Forelimb muscle (tissue), 1 donor: ENCODE data around the gene KCNIP4. TPM values are rescaled to one million over a fixed set of nuclear protein-coding genes. Genes with fewer than 3 reads are reported as not detected.
"Not testable (repeated sequence)": the region's sequence is repeated elsewhere in the genome, so short reads cannot be mapped to it uniquely, and the experiment has no call there.

ENCODE experiments used
- DNase-seq: peaks from one replicate; pipeline ENCODE4 v3.0.0-alpha.2; 2013; ENCODE audit warnings: low read depth
- polyA plus RNA-seq: library from polyadenylated mRNA; unstranded; fragments of 120-200 nt; gene quantifications from one replicate; pipeline ENCODE4 v1.2.1, GENCODE V29; 2013; ENCODE audit not compliant: insufficient read length

The KCNIP4 gene
- polyA plus RNA-seq, 1 donor = 0.97 TPM

DNA sequence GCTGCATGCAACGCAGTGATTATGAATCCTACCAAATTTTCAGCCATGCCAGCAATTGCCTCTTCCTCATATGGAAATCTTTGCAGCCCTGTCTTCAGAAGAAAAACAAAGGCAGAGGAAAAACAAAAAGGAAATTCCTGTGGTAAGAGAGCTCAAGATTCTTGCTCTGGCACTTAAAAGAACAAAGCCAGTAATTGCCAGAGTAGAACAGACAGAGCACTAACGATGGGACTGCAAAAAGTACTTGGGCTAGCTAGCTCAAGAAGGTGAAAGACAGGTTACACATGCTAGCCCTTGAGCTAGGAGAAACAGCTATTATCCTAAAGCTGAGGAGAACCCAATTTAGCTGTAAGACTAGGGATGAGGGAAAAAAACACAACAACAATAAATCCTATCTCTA is 582.3 kb downstream of the KCNIP4 start:
- no peak for DNase-seq

GRCh38 chr4:21363701-21364100 is 584.9 kb downstream of the KCNIP4 start:
- no peak for DNase-seq

- not testable (repeated sequence) for DNase-seq
These were observed 596.2 kb downstream of the KCNIP4 start for GRCh38 chr4:21352354-21352753.

- DNase-seq = no peak
These were observed 601.4 kb downstream of the KCNIP4 start for GRCh38 chr4:21347142-21347541.

DNA sequence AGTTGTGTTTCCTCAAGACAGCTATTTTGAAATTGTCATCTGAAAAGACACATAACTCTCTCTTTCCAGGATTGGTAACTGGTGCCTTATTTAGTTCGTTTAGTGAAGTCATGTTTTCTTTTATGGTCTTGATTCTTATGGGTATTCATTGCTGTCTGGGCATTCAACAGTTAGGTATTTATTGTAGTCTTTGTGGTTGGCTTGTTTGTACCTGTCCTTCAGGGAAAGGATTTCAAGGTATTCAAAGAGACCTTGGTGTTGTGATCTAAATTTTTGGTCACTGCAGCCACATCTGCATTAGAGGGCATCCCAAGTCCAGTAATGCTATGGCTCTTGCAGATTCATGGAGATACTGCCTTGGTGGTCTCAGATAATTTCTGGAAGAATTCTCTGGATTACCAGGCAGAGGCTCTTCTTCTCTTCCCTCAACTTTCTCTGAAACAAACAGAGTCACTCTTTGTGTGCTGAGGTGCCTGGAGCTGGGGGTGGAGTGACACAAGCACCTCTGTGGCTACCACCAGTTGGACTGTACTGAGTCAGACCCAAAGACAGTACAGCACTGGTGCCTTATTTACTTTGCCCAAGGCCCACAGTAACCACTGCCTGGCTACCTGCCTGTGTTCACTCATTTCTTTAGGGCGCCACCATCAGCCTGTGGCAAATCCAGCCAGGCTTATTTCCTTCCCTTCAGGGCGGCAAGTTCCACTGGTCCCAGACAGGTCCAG is 620.4 kb downstream of the KCNIP4 start:
- DNase-seq = no peak

GRCh38 chr4:21320034-21320433 is 628.5 kb downstream of the KCNIP4 start:
- DNase-seq = no peak

DNA sequence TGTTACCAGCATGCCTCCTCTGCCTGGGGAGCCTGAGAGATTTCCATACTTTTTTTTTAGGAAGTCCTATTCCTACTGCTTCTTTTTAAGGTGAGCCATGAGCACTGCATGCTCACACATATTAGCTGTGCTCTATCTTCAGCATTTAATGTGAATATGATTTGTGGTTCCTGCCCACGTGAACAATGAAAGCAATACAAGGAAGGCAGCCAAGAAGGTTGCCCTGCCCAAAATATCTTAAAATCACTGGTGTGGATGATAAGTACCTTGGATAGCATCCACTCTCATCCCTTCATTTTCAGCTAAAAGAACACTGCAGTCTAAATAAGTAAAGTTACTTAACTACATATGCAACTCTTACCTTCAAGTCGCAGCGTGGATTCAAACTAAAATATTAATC is 640.9 kb downstream of the KCNIP4 start:
- no peak for DNase-seq

- no peak for DNase-seq
These were observed 644.1 kb downstream of the KCNIP4 start for GRCh38 chr4:21304540-21304887.

- no peak for DNase-seq
These were observed 658.0 kb downstream of the KCNIP4 start for GRCh38 chr4:21290562-21290961.

DNA sequence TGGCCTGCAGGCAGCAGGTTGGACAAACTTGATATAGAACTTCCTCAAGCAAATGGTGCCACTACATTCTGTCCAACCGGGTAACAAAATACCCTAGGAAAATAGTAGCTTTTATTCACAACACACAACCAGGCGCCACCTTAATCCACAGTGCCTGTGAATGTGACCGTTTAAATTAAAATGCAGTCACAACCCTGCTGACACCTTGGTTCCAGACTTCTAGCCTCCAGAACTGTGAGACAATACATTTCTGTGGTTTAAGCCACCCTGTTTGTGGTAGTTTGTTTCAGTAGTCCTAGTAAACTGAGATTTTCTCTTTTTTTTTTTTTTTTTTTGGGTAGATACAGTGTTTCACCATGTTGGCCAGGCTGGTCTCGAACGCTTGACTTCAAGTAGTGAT is 672.5 kb downstream of the KCNIP4 start:
- no peak for DNase-seq

DNA sequence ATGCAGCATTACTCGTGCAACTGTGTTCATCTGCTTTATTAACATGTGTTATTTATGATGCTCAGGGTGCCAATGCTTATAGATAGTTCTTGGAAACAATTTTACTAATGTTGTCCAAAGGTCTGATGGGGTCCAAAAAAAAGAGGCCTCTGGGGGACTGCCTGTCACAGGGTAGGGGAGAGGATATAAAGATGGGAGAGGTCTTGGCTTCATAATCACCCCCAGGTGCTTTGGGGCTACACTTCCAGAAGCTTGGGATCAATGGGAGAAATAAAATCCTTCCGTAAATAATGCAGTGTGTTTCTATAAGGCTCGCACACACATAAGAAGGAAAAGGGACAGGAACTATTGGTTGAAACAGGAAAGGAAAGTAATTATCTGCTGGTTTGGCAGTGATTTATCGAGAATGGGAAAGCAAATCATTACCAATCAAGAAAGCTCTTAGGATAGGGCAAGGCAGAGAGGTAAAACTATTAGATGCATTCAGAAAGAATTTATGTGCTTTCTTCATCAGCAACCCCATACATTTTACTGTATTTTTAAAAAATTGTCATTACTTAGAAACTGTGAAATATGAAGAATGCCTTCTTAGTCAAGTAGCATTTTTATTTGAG is 677.0 kb downstream of the KCNIP4 start:
- DNase-seq = no peak

- no peak for DNase-seq
These were observed 700.2 kb downstream of the KCNIP4 start for GRCh38 chr4:21248331-21248730.

GRCh38 chr4:21242163-21242562 is 706.4 kb downstream of the KCNIP4 start:
- no peak for DNase-seq

- no peak for DNase-seq
These were observed 721.7 kb downstream of the KCNIP4 start for GRCh38 chr4:21226637-21227538.

GRCh38 chr4:21211846-21212245 is 736.7 kb downstream of the KCNIP4 start:
- DNase-seq = no peak

DNA sequence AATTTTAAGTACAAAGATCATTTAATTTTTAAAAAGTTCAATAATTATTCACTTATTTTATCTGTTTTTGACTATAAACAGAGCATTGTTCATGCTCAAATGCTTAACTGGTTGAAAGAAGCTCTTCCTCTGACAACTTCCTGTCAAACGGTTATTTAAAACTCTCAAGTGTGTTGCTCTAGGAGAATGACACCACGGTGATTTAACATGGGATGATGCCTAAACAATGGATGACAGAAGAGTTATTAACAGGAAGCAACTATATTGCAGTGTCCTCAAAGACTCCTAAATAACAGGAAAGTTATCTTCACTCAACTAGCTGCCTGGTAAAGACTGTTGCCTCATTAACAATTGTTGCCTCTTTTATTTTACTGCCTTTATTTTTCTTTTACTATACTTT is 738.7 kb downstream of the KCNIP4 start:
- no peak for DNase-seq

DNA sequence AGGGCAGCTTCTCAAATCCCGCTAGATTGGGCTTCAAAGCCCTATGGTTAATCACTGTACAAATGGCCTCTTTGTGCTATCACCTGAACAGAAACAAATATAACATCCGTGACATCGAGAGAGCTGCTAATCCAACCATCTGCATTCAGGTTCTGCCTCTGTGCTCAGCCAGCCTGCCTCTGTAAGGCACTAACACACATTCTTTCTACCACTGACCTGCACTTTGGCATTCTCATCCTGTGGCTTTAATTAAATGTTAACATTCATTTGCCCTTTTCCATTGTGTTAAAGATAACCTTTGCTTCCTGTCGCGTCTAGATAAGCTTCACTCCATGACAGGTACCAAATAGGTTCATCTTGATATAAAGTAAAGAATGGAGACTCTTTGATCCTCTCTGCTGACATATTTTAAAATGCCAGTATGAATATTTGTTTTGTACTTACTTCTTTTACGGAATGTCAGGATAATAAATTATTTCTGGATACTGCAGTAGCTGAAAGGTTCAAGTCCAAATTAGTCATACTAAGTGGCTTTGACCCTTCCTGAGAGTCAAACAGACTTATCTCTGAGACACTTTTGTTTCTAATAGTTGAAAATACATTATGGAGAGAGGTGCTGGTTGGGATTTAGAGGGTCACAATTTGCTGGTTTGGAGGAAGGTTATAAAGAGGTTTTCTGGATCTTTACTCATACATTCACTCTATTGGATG is 742.6 kb downstream of the KCNIP4 start:
- no peak for DNase-seq

- no peak for DNase-seq
These were observed 745.2 kb downstream of the KCNIP4 start for GRCh38 chr4:21203416-21203815.

DNA sequence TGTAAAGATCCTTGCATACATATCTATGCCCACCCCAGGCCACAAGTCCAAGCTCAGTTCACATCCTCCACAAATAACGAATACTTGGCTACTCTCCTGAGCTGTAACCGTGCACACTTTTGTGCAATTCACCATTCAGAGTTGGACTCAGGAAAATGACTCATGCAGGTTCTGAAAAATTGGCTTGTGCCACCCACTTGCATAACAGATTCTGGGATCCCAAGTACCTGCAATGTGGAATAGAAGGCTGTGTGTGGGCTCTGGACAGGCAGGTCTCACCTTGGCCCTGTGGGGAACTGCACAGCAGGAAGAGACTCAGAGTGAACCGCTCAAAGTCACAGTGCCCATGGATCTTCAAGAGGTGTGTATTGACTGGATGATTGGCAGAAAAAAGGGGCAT is 745.6 kb downstream of the KCNIP4 start:
- DNase-seq = no peak

DNA sequence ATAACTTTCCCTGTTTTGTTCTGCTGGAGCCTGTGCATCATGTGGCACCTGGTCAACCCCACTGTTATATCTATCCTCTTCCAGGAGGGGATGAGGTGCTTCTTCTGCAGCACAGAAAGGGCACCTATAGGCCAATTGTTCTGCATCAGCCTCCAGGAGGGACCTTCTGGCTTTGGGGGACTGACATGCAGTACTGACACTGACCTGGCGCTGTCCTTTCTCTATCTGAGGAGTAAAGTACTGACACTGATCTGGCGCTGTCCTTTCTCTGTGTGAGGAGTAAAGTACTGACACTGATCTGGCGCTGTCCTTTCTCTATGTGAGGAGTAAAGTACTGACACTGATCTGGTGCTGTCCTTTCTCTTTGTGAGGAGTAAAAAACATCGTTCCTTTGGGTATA is 749.9 kb downstream of the KCNIP4 start:
- DNase-seq = no peak

DNA sequence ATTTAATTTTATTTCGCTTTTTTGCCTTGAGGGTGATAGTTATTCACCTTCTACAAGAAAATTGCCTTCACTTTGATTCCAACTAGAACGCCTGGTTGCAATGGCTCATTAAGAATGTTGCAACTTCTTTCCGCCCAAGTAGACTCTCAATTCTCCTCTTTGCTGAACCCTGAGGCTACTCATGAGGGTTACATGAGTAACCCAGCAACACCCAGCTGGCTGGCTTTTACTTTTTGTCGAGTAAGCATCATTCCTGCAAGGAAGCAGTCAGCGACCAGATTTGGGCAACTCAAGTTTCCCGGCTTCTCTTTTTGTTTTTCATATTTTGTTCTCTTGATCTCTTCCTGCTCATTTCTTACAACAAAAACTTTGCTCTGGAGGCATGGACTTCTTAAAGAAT is 752.9 kb downstream of the KCNIP4 start:
- DNase-seq = no peak

DNA sequence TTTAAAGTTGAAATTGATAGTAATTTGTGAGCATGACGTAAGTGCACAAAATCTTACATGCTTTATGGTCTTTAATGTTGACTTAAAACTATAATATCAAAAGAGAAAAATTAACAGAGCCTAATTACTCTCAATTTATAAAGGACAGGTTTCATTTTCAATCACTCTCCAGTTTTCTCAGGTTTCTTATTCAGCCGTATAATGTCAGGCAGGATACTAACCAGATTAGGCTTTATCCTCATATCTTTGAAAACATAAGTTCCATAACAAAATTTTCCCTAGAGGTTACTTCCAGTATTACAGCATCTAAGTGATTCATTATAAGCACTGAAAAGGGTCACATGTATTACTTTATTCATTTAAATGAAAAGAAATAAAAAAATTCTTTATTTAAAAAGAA is 756.2 kb downstream of the KCNIP4 start:
- no peak for DNase-seq
